NCI-H2171 treated with DMSO at 0.1 percent for 48 hours (cell line): ENCODE results near the gene RAB11FIP3.
"Not testable (repeated sequence)": the region's sequence is repeated elsewhere in the genome, so short reads cannot be mapped to it uniquely, and the experiment has no call there.

Experiments
- DNase-seq: peaks from one replicate; lab custom pipeline; 2025; lab: John Stamatoyannopoulos, UW

The RAB11FIP3 gene

GRCh38 chr16:391885-392335, 33.5 kb upstream of the RAB11FIP3 start:
- peak; percentile 51 for DNase-seq

GRCh38 chr16:392450-393030, 32.9 kb upstream of the RAB11FIP3 start:
- no peak for DNase-seq

GRCh38 chr16:396199-396598, 29.2 kb upstream of the RAB11FIP3 start:
- DNase-seq: peak; percentile 50

DNA sequence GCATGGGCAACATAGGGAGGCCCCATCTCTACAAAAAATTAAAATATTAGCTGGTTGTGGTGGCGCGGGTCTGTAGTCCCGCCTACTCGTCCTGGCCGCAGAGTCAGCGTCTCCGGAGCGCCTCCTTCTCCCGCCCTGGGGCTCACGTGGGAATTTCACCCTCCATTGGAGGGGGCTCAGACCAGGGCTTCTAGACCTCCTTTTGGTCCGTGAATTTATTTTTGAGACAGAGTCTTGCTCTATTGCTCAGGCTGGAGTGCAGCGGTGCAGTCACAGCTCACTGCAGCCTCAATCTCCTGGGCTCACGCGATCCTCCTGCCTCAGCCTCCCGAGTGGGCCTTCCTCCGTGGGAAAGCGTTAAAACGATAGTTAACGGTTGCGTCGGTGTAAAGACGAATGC, 28.8 kb upstream of the RAB11FIP3 start:
- DNase-seq: peak; percentile 71

GRCh38 chr16:397135-397661, 28.3 kb upstream of the RAB11FIP3 start, which contains the start of gene NME4:
TSS of gene NME4 (plus strand) at chr16:397199. CDS start at chr16:397223, 24 bp downstream.
- peak; percentile 27 for DNase-seq

GRCh38 chr16:397736-398332, 27.6 kb upstream of the RAB11FIP3 start:
- DNase-seq: peak; percentile 14

DNA sequence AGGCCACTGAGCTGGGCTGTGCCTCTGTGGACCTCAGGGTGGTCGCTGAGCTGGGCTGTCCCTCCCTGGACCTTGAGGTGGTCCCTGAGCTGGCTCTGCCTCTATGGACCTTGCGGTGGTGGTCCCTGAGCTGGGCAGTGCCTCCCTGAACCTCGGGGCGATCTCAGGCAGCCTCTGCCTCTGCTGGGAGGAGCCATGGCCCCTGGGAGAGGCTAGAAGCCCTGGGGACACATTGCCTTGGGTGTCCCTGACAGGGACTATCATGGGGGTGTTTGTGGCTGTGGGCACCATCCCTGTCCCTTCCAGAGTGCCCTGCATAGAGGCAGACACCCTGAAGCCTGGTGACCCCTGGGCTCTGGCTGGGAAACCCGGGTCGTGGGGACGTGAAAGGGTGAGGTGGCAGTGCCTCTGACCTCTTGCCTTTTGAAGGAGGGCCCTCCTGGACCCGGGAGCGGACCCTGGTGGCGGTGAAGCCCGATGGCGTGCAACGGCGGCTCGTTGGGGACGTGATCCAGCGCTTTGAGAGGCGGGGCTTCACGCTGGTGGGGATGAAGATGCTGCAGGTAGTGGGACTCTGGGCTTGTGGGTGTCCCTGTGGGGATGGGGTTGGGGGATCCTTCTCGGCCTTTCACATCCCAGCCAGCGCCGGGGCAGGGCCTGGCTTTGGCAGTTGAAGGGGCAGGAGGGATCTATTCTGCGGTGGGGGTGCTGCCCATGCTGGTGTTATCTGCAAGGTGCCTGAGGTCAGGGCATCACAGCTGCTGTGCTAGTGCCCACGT, 26.7 kb upstream of the RAB11FIP3 start:
- DNase-seq: no peak

- DNase-seq: no peak
These were observed 26.0 kb upstream of the RAB11FIP3 start for GRCh38 chr16:399340-400019.

- no peak for DNase-seq
These were observed 25.3 kb upstream of the RAB11FIP3 start for GRCh38 chr16:400061-400591.

DNA sequence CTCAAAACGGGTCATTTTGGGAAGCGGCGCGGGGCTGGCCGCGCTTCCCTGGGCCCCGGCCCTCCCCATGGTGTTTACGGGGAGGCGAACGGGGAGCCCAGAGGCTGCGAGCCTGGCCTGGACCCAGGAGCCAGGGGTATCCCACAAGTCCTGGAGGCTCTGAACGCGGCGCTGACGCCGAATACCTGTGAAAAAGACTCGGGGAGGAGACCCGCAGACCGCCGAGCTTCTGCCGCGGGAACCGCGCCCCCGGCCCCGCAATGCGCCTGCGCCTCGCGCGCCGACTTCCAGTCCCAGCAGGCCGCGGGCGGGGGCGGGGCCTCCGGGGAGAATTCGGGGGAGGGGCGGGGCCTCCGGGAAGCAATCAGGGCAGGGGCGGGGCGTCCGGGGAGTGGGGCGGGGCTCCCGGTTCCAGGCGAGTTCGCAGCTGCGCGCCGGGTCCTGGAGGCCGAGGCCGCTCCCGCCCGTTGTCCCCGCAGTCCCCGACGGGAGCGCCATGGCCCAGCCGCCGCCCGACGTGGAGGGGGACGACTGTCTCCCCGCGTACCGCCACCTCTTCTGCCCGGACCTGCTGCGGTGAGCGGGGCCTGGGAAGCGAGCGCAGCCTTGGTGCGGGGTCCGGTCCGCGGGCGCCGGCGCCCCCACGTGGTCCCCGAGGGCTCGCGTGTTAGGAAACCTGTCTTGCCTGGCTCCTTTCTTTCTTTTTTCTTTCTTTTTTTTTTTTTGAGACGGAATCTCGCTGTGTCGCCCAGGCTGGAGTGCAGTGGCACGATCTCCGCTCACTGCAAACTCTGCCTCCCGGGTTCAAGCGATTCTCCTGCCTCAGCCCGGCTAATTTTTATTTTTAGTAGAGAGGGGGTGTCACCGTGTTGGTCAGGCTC, 23.7 kb upstream of the RAB11FIP3 start, which contains the start of gene DECR2:
Gene DECR2 (plus strand): TSS at position 418 of the 881 bp plus-strand sequence. CDS start 79 bp downstream, at position 497.
- DNase-seq: peak; percentile 86

- no peak for DNase-seq
These were observed 20.4 kb upstream of the RAB11FIP3 start for GRCh38 chr16:404971-405486.

GRCh38 chr16:405548-406506, 19.6 kb upstream of the RAB11FIP3 start:
- DNase-seq: no peak

GRCh38 chr16:407253-407652, 18.2 kb upstream of the RAB11FIP3 start:
- DNase-seq: no peak

DNA sequence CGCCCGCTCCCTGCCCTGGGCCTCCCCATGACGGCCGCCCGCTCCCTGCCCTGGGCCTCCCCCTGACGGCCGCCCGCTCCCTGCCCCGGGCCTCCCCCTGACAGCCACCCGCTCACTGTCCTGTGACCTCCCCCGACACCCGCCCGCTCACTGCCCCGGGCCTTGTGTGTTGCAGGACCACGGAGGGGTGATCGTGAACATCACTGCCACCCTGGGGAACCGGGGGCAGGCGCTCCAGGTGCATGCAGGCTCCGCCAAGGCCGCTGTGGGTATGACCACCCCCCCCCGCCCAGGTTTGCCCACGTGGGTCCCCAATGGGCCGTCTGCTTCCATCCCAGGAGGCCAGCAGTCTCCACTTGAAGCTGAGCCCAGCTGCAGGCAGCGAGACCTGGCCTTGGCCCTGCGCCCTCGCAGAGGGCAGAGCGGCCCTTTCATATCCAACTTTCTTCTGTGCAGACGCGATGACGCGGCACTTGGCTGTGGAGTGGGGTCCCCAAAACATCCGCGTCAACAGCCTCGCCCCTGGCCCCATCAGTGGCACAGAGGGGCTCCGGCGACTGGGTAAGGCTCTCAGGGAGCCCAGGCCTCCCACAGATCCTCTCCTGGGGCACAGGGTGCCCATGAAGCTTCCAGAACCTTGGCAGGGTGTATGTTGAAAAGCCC, 14.8 kb upstream of the RAB11FIP3 start:
- no peak for DNase-seq

DNA sequence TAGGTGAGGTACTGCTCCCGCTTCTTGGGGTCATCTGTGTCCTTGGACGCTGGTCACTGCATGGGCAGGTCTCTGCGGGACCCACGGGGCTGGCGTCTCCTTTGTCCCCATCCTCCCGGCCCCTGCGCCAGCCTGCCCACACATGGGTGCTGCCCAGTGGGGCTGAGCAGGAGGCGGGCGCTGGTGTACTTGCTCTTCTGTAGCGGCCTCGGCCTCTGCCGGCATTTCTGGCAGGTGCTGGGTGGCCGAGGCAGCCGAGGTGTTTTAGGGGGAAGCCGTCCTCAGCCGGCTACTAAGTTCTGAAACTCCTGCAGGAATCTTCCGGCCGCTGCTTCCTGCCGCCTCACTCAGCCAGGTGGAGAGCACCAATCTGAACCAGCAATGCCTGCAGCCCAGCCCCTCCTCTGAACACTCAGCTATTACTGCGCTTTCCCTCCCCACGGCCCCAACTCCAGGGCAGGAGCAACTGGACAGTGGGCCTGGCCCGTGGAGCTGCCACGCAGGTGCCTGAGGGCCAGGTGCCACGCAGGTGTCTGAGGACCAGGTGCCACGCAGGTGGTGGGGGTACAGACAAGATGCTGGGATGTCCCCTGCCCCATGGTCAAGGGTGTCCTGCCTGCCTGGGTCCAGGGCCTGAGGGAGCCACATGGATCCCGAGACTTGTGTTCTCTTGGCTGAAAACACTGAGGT, 13.7 kb upstream of the RAB11FIP3 start:
- no peak for DNase-seq

DNA sequence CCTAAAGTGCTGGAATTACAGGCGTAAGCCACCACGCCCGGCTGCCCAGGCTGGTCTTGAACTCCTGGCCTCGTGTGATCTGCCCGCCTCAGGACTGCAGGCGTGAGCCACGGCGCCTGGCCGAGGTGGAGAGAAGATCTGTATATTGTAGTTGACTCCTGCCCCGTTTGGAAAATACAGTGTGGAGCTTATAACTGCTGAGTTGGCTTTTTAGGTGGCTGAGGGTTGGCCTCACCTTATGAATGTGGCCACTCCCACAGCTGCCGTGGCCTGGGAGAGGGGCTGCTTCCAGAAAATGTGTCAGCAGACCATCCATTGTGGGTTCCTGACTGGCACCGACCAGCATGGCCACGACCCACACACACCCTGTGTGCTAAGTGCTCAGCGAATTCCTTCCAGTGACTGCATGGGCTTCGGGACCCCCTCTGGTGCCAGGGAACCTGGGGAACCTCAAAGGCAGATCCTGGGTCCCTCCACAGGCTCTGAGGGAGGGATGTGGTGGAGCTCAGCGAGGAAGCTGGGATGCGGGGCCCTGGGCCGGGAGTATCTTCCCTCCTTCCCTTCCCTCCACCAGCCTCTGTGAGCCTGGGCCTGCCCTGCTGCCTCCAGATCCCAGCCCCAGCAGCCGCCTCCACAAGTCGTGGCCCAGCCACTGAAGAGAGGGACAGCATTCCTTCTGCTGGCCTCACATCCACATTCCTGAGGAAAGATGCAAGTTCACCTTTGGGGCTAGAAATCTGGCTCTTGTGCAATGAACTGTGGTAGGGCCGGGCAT, 10.9 kb upstream of the RAB11FIP3 start:
- DNase-seq: no peak

- not testable (repeated sequence) for DNase-seq
These were observed 10.3 kb upstream of the RAB11FIP3 start for GRCh38 chr16:415170-415498.

DNA sequence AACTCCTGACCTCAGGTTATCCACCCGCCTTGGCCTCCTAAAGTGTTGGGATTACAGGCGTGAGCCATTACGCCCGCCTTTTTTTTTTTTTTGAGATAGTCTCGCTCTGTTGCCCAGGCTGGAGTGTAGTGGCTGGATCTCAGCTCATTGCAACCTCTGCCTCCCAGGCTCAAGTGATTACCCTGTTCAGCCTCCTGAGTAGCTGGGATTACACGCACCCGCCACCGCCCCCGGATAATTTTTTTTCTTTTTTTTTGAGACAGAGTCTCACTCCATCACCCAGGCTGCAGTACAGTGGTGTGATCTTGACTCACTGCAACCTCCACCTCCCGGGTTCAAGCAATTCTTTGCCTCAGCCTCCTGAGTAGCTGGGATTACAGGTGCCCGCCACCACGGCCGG, 3.3 kb upstream of the RAB11FIP3 start:
- not testable (repeated sequence) for DNase-seq
